Astrocyte of the cerebellum (primary cell): ENCODE data around the gene SH2D6.
"Not testable (repeated sequence)": the region's sequence is repeated elsewhere in the genome, so short reads cannot be mapped to it uniquely, and the experiment has no call there.

Source experiments
- DNase-seq: peaks from one replicate; pipeline ENCODE4 v3.0.0-alpha.2; 2011; ENCODE audit warnings: low read depth
- H3K4me3 ChIP-seq: 2 replicates; pipeline ENCODE4 v1.5.1; 2011; ENCODE audit warnings: mild to moderate bottlenecking, low read depth, low read length, moderate library complexity
- CTCF ChIP-seq: IDR thresholded peaks from 2 replicates; pipeline ENCODE4 v1.5.1; 2012; ENCODE audit warnings: low read length, low read depth, moderate library complexity, mild to moderate bottlenecking; ENCODE audit errors: missing control alignments
- in situ Hi-C: cut with HindIII; loops from 2 replicates; pipeline ENCODE4 v1.10.0; 2017; ENCODE audit warnings: low sequenced_read_pairs

SH2D6 gene

DNA sequence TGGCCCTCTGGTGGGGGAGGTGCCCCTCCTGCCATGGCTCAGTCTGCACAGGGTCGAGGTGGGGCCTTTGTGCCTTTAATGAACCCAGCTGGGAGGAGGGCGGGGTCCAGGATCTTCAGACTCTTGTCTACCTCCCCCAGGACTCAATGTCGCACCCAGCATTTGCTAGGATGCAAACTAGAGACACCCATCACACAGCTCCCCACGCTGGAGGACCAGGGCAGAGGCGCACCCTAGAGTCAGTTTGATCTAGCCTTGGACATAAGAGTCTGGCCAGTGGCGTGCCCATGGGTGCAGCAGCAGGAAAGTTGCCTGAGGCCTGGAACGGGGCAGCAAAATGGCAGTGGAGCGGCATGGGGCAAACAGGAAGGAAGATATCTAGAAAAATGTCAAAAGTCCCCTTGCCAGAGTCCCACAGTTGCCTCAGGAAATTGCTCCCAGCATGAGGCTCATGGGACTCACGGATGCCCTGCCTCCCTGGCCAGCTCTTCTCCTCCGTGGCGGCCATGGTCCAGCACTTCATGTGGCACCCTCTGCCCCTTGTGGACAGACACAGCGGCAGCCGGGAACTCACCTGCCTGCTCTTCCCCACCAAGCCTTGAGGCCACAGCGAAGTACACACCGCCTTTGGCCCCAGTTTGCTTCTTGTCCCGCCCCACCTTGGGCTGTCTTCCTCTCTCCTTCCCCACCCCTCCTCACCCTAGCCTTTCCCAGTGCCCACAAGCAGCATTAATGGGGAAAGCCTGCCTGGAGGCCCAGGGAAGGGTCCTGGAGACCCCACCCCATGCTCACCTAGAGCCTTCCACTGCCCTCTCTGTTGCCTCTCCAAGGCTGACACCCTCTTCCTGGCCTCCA is 17.7 kb downstream of the SH2D6 start:
- TF ChIP-seq CTCF = no peak
- no peak overlapping the region for H3K4me3 ChIP-seq
- in situ Hi-C loops = no loop called here
- DNase-seq = no peak

GRCh38 chr2:85436836-85437487 is 18.4 kb downstream of the SH2D6 start:
- DNase-seq = no peak
- no peak for TF ChIP-seq CTCF
- in situ Hi-C loops = no loop called here
- H3K4me3 ChIP-seq = no peak overlapping the region

GRCh38 chr2:85437488-85438200 is 19.1 kb downstream of the SH2D6 start:
- no peak for DNase-seq
- H3K4me3 ChIP-seq = peak overlapping the region; percentile 23

GRCh38 chr2:85438201-85439024 is 19.9 kb downstream of the SH2D6 start:
- no peak overlapping the region for H3K4me3 ChIP-seq
- in situ Hi-C loops = no loop called here
- no peak for TF ChIP-seq CTCF
- DNase-seq = no peak

More at GRCh38 chr2:85437488-85438200, 19.1 kb downstream of the SH2D6 start:
- no peak for TF ChIP-seq CTCF
- in situ Hi-C loops = no loop called here

GRCh38 chr2:85439025-85439472 is 20.5 kb downstream of the SH2D6 start:
- no peak for DNase-seq
- TF ChIP-seq CTCF = no peak
- H3K4me3 ChIP-seq = no peak overlapping the region
- in situ Hi-C loops = no loop called here

DNA sequence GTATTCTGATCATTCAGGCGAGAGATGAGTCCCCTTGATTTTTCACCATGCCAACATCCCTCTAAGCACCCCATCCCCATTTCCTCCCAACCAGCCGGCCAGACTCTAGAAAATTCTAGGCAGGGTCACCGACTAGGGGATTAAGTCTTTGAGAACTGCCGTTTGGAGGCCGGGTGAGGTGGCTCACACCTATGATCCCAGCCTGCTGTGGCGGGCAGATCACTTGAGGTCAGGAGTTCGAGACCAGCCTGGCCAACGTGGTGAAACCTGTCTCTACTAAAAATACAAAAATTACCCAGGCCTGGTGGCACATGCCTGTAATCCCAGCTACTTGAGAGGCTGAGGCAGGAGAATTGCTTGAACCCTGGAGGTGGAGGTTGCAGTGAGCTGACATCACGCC is 21.1 kb downstream of the SH2D6 start:
- H3K4me3 ChIP-seq, DNase-seq, in situ Hi-C loops: not testable (repeated sequence)
